ENCODE measurements around the gene GALNT11. TPM values are rescaled to one million over a fixed set of nuclear protein-coding genes. Genes with fewer than 3 reads are reported as not detected.
"Not testable (repeated sequence)": the region's sequence is repeated elsewhere in the genome, so short reads cannot be mapped to it uniquely, and the experiment has no call there.

GALNT11 gene
- total RNA-seq, 1 donor from 2014 or later, result 146 TPM

DNA sequence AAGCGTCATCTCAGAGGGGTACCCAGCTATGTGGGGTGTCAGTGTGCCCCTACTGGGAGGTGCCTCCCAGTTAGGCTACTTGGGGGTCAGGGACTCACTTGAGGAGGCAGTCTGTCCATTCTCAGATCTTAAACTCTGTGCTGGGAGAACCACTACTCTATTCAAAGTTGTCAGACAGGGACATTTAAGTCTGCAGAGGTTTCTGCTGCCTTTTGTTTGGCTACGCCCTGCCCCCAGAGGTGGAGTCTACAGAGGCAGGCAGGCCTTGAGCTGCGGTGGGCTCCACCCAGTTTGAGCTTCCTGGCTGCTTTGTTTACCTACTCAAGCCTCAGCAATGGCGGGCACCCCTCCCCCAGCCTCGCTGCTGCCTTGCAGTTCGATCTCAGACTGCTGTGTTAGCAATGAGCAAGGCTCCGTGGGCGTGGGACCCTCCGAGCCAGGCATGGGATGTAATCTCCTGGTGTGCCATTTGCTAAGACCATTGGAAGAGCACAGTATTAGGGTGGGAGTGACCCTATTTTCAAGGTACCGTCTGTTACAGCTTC lies 40.4 kb downstream of the GALNT11 start:
- DNase-seq (ENCODE audit: low spot score in 2 of 2); H3K4me1 ChIP-seq; H3K9me3 ChIP-seq; H3K36me3 ChIP-seq; H3K27ac ChIP-seq; H3K4me3 ChIP-seq; intact Hi-C loops (cut with DNase I); H3K27me3 ChIP-seq: not testable (repeated sequence)

DNA sequence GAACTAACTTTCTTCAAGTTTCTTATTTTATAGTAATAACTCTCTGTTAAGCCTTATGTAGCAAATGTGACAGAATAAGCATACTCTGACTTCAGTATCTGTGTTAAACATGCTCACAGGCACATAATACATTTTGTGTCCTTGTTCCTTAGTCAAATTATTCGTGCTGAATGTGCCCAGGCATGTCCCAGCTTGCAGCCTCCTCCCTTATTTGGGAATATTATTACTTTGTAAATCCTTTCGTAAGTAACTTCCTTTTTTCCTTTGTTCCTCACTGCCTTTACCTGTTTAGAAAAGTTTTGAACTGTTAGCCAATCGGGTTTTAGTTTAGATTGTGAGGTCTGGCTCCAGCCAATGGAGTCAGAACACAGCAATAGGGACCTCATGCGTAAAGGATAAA lies 46.9 kb downstream of the GALNT11 start:
- H3K27ac ChIP-seq, result no peak overlapping the region
- no peaks in the 10 kb centered on the region for H3K27me3 ChIP-seq
- H3K4me1 ChIP-seq, result no peaks in the 10 kb centered on the region
- H3K4me3 ChIP-seq, result no peak overlapping the region
- no peak for DNase-seq (ENCODE audit: low spot score in 2 of 2)
- H3K36me3 ChIP-seq, result no peaks in the 10 kb centered on the region
- TF ChIP-seq, protein P1, sequence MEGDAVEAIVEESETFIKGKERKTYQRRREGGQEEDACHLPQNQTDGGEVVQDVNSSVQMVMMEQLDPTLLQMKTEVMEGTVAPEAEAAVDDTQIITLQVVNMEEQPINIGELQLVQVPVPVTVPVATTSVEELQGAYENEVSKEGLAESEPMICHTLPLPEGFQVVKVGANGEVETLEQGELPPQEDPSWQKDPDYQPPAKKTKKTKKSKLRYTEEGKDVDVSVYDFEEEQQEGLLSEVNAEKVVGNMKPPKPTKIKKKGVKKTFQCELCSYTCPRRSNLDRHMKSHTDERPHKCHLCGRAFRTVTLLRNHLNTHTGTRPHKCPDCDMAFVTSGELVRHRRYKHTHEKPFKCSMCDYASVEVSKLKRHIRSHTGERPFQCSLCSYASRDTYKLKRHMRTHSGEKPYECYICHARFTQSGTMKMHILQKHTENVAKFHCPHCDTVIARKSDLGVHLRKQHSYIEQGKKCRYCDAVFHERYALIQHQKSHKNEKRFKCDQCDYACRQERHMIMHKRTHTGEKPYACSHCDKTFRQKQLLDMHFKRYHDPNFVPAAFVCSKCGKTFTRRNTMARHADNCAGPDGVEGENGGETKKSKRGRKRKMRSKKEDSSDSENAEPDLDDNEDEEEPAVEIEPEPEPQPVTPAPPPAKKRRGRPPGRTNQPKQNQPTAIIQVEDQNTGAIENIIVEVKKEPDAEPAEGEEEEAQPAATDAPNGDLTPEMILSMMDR (IDR thresholded peaks at IDR 0.05), result no peak
- intact Hi-C loops (cut with DNase I), result no loop called here
- no peaks in the 10 kb centered on the region for H3K9me3 ChIP-seq

DNA sequence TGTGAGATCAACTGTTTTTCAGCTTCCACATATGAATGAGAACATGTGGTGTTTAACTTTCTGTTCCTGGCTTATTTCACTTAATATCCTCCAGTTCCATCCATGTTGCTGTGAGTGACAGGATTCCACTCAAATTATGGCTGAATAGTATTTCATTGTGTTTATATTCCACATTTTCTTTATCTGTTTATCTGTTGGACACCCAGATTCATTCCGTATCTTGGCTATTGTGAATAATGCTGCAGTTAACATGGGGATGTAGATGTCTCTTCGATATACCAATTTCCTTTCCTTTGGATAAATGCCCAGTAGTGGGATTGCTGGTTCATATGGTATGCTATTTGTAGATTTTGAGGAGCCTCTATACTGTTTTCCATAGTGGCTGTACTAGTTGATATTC lies 47.9 kb downstream of the GALNT11 start:
- intact Hi-C loops (cut with DNase I), result no loop called here
- no peaks in the 10 kb centered on the region for H3K27me3 ChIP-seq
- H3K9me3 ChIP-seq, result no peaks in the 10 kb centered on the region
- H3K4me3 ChIP-seq, result no peak overlapping the region
- no peak overlapping the region for H3K27ac ChIP-seq
- H3K36me3 ChIP-seq, result no peaks in the 10 kb centered on the region
- no peak for DNase-seq (ENCODE audit: low spot score in 2 of 2)
- H3K4me1 ChIP-seq, result peaks cover 0 to 2% of the 10 kb centered on the region in 2 donors
- TF ChIP-seq, protein P1 (IDR thresholded peaks at IDR 0.05), result no peak

DNA sequence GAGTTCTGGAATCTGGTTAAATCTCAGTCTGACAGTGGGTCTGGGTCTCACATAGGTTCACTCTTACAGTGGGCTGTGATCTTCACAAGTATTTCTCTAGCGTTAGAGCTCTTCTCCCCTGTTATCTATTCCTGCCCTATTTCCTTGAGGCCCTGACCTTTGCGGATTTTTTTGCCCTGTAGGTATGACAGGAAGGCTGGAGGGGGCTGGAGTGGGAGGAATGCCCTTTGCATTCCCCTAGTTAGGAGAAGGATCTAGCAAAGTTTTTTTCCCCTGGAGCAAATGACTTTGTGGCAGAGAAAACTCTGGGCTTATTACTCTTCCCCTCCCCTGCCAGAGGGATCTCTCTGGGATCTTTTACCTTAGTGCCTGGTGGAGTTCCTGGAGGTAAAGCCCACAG lies 49.2 kb downstream of the GALNT11 start:
- Histone ChIP-seq H3K9me3 (no peaks in the 10 kb centered on the region), H3K4me3 (no peak overlapping the region), H3K27me3 (no peaks in the 10 kb centered on the region), H3K4me1 (peaks cover 0 to 5% of the 10 kb centered on the region in 2 donors), H3K36me3 (no peaks in the 10 kb centered on the region), H3K27ac (no peak overlapping the region)
- intact Hi-C loops (cut with DNase I), result no loop called here
- DNase-seq (ENCODE audit: low spot score in 2 of 2), result no peak
- TF ChIP-seq, protein P1 (IDR thresholded peaks at IDR 0.05), result no peak

DNA sequence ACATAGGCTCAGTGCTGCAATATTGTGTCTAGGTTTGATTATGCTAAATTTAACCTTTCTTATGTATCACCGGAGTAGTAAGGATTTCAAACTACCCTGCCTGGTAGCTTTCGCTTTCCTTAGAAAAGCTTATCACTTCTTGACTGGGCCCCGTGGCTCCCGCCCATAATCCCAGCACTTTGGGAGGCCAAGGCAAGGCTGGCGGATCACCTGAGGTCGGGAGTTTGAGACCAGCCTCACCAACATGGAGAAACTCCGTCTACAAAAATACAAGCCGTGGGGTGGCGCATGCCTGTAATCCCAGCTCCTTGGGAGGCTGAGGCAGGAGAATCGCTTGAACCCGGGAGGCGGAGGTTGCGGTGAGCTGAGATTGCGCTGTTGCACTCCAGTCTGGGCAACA lies 49.9 kb downstream of the GALNT11 start:
- intact Hi-C loops (cut with DNase I); H3K4me3 ChIP-seq; H3K27me3 ChIP-seq: not testable (repeated sequence)

DNA sequence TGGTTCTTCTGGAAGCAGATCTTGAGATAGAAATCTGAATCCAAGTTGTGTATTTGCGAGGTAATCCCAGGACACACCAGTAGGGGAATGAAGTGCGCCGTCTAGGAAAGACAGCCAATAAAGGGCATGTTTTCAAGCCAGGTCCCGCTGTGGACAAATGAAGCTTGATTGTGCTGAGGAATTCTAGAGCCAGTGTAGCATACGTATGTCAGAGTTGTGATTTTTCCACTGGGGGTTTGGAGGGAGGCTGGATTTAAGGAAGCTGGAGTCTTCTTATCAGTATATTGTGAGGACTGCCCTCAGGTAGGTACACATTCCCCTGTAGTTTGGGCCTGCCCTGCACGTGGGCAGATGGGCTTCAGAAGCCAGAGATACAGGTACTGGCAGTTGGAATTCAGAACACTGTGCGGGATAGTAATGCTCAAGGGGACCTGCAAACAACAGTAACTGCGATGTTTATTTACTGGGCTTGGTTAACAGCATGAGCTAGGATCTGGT lies 50.9 kb downstream of the GALNT11 start:
- Histone ChIP-seq H3K9me3 (no peaks in the 10 kb centered on the region), H3K27ac (no peak overlapping the region), H3K4me3 (no peak overlapping the region), H3K27me3 (no peaks in the 10 kb centered on the region), H3K36me3 (no peaks in the 10 kb centered on the region), H3K4me1 (peaks cover 0 to 5% of the 10 kb centered on the region in 2 donors)
- DNase-seq (ENCODE audit: low spot score in 2 of 2), result no peak
- TF ChIP-seq, protein P1 (IDR thresholded peaks at IDR 0.05), result no peak
- intact Hi-C loops (cut with DNase I), result no loop called here

More for the DNA sequence above, 49.9 kb downstream of the GALNT11 start:
- H3K9me3 ChIP-seq; H3K36me3 ChIP-seq; H3K4me1 ChIP-seq; H3K27ac ChIP-seq; DNase-seq (ENCODE audit: low spot score in 2 of 2): not testable (repeated sequence)

All from ascending aorta (tissue), 2 donors.